Measurements from ENCODE around the gene NUDT14.

Gene NUDT14

GRCh38 chr14:105200074-105200473 is 19.0 kb upstream of the NUDT14 start (continued):
- TF ChIP-seq INSM2 (tag by site-specific recombination; IDR thresholded peaks at IDR 0.05): no peak
- no peak for TF ChIP-seq ZNF24 (tag by site-specific recombination; IDR thresholded peaks at IDR 0.05)
- no peak for TF ChIP-seq ZSCAN16 (tag by site-specific recombination; IDR thresholded peaks at IDR 0.05)
- no peak for TF ChIP-seq ZNF664 (tag by site-specific recombination; IDR thresholded peaks at IDR 0.05)
- TF ChIP-seq ZBTB44 (tag by site-specific recombination; IDR thresholded peaks at IDR 0.05): 0 out of 2 replicates have a peak, but pooled peaks have one; percentile 64
- TF ChIP-seq ZNF521 (tag by site-specific recombination; IDR thresholded peaks at IDR 0.05): no peak

- POLR2A ChIA-PET: no interaction called here
- TF ChIP-seq ZFHX2 (tag by site-specific recombination; conservative IDR thresholded peaks at IDR 0.05): 0 out of 2 replicates have a peak, but pooled peaks have one; percentile 22
- TF ChIP-seq SALL2 (tag by site-specific recombination; IDR thresholded peaks at IDR 0.05; ENCODE audit: borderline replicate concordance): no peak
- no peak for TF ChIP-seq KLF7 (tag by site-specific recombination; IDR thresholded peaks at IDR 0.05; ENCODE audit: borderline replicate concordance)
- no peak for TF ChIP-seq ZNF341 (tag by site-specific recombination; IDR thresholded peaks at IDR 0.05; ENCODE audit: low read depth)
- no peak for TF ChIP-seq KLF1 (tag by site-specific recombination; IDR thresholded peaks at IDR 0.05)
- TF ChIP-seq ZBTB6 (tag by site-specific recombination; IDR thresholded peaks at IDR 0.05): no peak
- no peak for TF ChIP-seq ZNF513 (tag by site-specific recombination; IDR thresholded peaks at IDR 0.05)
- no peaks in the 10 kb centered on the region for H3K4me1 ChIP-seq (ENCODE audit: control insufficient read depth, insufficient read depth, low read length)
- H3K27ac ChIP-seq (ENCODE audit: extremely low read depth, low read depth, low read length): no peak overlapping the region
- no peak overlapping the region for H3K4me3 ChIP-seq (ENCODE audit: low read depth, low read length)
- CTCF ChIA-PET: interaction anchor here (1.1 to 2.1 kb wide), 2 partner anchors 16 to 26 kb away, joined by 3 to 4 read pairs; no protein-coding TSS in a partner anchor
- no peaks in the 10 kb centered on the region for H3K9me3 ChIP-seq (ENCODE audit: control insufficient read depth, insufficient read depth, low read depth, low read length)
- no peaks in the 10 kb centered on the region for H3K36me3 ChIP-seq (ENCODE audit: control insufficient read depth in 2 of 2, insufficient read depth in 1 of 2, low read length in 2 of 2)
These were observed 18.0 kb upstream of the NUDT14 start for GRCh38 chr14:105199093-105199492.

GRCh38 chr14:105198588-105198987 is 17.5 kb upstream of the NUDT14 start:
- Histone ChIP-seq H3K27ac (ENCODE audit: extremely low read depth, low read depth, low read length) (no peak overlapping the region), H3K9me3 (ENCODE audit: control insufficient read depth, insufficient read depth, low read depth, low read length) (no peaks in the 10 kb centered on the region), H3K36me3 (ENCODE audit: control insufficient read depth in 2 of 2, insufficient read depth in 1 of 2, low read length in 2 of 2) (no peaks in the 10 kb centered on the region), H3K4me1 (ENCODE audit: control insufficient read depth, insufficient read depth, low read length) (no peaks in the 10 kb centered on the region), H3K4me3 (ENCODE audit: low read depth, low read length) (no peak overlapping the region)
- POLR2A ChIA-PET: no interaction called here
- TF ChIP-seq ZBTB21 (tag by site-specific recombination; IDR thresholded peaks at IDR 0.05) (no peak), ZNF837 (tag by site-specific recombination; IDR thresholded peaks at IDR 0.05) (no peak), ZNF449 (tag by site-specific recombination; IDR thresholded peaks at IDR 0.05) (no peak), ZNF354C (tag by site-specific recombination; IDR thresholded peaks at IDR 0.05; ENCODE audit: borderline replicate concordance, low read depth) (no peak), BCL11B (tag by site-specific recombination; IDR thresholded peaks at IDR 0.05; ENCODE audit: low read depth) (no peak)
- CTCF ChIA-PET: interaction anchor here (2.1 kb wide), 1 partner anchor 26 kb away, joined by 4 read pairs; no protein-coding TSS in a partner anchor

All from HEK293 (cell line).